ENCODE data around the gene KRT76.

DNA sequence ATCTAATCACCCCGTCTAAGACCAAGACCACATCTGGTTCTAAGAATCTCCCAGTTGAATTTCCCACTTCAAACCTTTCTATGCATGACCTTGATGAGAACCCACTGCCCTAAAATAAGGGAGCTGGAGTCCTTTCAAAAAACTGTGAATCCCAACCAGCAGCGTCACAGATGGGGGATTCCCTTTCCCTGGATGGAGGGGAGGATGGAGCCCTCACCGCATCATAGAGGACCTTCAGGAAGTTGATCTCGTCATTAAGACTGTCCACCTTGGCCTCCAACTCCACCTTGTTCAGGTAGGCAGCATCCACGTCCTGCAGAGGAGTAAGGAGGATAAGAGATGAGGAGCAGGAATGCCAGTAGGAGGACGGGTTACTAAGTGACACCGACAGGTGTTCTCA, 32.0 kb upstream of the KRT76 start:
- TF ChIP-seq POLR2AphosphoS5 (IDR thresholded peaks at IDR 0.05; ENCODE audit: low read depth) (no peak), EZH2 (IDR thresholded peaks at IDR 0.05; ENCODE audit: low read depth, unreplicated experiment) (no peak), EZH2phosphoT487 (IDR thresholded peaks at IDR 0.05; ENCODE audit: unreplicated experiment) (no peak), ZNF114 (CRISPR knock-in tag; IDR thresholded peaks at IDR 0.05) (no peak), REST (IDR thresholded peaks at IDR 0.05; ENCODE audit: unreplicated experiment) (no peak), JUNB (IDR thresholded peaks at IDR 0.05; ENCODE audit: unreplicated experiment) (no peak), NANOG (IDR thresholded peaks at IDR 0.05; ENCODE audit: borderline replicate concordance) (no peak), CREB1 (CRISPR knock-in tag; IDR thresholded peaks at IDR 0.05; ENCODE audit: low read depth) (no peak), ZNF331 (CRISPR knock-in tag; IDR thresholded peaks at IDR 0.05; ENCODE audit: low read depth) (no peak), STAT1 (IDR thresholded peaks at IDR 0.05; ENCODE audit: unreplicated experiment) (no peak)
- TF ChIP-seq, protein P1, sequence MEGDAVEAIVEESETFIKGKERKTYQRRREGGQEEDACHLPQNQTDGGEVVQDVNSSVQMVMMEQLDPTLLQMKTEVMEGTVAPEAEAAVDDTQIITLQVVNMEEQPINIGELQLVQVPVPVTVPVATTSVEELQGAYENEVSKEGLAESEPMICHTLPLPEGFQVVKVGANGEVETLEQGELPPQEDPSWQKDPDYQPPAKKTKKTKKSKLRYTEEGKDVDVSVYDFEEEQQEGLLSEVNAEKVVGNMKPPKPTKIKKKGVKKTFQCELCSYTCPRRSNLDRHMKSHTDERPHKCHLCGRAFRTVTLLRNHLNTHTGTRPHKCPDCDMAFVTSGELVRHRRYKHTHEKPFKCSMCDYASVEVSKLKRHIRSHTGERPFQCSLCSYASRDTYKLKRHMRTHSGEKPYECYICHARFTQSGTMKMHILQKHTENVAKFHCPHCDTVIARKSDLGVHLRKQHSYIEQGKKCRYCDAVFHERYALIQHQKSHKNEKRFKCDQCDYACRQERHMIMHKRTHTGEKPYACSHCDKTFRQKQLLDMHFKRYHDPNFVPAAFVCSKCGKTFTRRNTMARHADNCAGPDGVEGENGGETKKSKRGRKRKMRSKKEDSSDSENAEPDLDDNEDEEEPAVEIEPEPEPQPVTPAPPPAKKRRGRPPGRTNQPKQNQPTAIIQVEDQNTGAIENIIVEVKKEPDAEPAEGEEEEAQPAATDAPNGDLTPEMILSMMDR (conservative IDR thresholded peaks at IDR 0.05; ENCODE audit: low read depth in 2 of 2), result no peak
- TF ChIP-seq, protein P2, sequence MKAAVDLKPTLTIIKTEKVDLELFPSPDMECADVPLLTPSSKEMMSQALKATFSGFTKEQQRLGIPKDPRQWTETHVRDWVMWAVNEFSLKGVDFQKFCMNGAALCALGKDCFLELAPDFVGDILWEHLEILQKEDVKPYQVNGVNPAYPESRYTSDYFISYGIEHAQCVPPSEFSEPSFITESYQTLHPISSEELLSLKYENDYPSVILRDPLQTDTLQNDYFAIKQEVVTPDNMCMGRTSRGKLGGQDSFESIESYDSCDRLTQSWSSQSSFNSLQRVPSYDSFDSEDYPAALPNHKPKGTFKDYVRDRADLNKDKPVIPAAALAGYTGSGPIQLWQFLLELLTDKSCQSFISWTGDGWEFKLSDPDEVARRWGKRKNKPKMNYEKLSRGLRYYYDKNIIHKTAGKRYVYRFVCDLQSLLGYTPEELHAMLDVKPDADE (IDR thresholded peaks at IDR 0.05), result no peak
- TF ChIP-seq, protein P3, sequence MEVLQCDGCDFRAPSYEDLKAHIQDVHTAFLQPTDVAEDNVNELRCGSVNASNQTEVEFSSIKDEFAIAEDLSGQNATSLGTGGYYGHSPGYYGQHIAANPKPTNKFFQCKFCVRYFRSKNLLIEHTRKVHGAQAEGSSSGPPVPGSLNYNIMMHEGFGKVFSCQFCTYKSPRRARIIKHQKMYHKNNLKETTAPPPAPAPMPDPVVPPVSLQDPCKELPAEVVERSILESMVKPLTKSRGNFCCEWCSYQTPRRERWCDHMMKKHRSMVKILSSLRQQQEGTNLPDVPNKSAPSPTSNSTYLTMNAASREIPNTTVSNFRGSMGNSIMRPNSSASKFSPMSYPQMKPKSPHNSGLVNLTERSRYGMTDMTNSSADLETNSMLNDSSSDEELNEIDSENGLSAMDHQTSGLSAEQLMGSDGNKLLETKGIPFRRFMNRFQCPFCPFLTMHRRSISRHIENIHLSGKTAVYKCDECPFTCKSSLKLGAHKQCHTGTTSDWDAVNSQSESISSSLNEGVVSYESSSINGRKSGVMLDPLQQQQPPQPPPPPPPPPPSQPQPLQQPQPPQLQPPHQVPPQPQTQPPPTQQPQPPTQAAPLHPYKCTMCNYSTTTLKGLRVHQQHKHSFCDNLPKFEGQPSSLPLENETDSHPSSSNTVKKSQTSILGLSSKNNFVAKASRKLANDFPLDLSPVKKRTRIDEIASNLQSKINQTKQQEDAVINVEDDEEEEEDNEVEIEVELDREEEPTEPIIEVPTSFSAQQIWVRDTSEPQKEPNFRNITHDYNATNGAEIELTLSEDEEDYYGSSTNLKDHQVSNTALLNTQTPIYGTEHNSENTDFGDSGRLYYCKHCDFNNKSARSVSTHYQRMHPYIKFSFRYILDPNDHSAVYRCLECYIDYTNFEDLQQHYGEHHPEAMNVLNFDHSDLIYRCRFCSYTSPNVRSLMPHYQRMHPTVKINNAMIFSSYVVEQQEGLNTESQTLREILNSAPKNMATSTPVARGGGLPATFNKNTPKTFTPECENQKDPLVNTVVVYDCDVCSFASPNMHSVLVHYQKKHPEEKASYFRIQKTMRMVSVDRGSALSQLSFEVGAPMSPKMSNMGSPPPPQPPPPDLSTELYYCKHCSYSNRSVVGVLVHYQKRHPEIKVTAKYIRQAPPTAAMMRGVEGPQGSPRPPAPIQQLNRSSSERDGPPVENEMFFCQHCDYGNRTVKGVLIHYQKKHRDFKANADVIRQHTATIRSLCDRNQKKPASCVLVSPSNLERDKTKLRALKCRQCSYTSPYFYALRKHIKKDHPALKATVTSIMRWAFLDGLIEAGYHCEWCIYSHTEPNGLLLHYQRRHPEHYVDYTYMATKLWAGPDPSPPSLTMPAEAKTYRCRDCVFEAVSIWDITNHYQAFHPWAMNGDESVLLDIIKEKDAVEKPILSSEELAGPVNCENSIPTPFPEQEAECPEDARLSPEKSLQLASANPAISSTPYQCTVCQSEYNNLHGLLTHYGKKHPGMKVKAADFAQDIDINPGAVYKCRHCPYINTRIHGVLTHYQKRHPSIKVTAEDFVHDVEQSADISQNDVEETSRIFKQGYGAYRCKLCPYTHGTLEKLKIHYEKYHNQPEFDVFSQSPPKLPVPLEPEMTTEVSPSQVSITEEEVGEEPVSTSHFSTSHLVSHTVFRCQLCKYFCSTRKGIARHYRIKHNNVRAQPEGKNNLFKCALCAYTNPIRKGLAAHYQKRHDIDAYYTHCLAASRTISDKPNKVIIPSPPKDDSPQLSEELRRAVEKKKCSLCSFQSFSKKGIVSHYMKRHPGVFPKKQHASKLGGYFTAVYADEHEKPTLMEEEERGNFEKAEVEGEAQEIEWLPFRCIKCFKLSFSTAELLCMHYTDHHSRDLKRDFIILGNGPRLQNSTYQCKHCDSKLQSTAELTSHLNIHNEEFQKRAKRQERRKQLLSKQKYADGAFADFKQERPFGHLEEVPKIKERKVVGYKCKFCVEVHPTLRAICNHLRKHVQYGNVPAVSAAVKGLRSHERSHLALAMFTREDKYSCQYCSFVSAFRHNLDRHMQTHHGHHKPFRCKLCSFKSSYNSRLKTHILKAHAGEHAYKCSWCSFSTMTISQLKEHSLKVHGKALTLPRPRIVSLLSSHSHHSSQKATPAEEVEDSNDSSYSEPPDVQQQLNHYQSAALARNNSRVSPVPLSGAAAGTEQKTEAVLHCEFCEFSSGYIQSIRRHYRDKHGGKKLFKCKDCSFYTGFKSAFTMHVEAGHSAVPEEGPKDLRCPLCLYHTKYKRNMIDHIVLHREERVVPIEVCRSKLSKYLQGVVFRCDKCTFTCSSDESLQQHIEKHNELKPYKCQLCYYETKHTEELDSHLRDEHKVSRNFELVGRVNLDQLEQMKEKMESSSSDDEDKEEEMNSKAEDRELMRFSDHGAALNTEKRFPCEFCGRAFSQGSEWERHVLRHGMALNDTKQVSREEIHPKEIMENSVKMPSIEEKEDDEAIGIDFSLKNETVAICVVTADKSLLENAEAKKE (CRISPR knock-in tag; IDR thresholded peaks at IDR 0.05), result no peak

All from GM23338 (cell line).